22Rv1 (cell line): Measurements from ENCODE around the gene GABRB1.

ENCODE experiments used
- ZFX ChIP-seq: fragments of 450-650 bp; IDR thresholded peaks from 2 replicates; pipeline ENCODE4 v1.6.1; 2017; ENCODE audit warnings: antibody characterized with exemption, borderline replicate concordance
- TF ChIP-seq, protein P1 (sequence below): fragments of 450-650 bp; IDR thresholded peaks from 2 replicates; pipeline ENCODE4 v1.5.1; 2017; ENCODE audit warnings: mild to moderate bottlenecking

DNA sequence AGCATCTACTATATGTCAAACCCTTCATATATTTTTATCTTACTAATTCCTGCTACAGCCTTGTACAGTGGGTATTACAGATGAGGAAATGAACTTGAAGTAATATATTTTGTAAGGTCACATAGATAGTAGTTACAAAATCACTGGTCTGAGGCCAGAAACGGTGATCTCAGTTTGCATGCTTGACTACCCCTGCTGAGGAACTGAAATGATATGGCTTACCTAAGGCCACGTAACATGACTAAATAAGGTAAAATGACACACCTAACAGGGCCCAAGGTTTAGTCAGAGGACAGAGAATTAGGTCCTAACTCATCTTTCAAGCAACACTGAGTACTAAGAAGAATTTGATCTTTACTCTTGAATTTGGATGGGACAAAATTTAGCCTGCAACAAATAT lies 433.6 kb downstream of the GABRB1 start:
- no peak for TF ChIP-seq ZFX
- TF ChIP-seq, protein P1, sequence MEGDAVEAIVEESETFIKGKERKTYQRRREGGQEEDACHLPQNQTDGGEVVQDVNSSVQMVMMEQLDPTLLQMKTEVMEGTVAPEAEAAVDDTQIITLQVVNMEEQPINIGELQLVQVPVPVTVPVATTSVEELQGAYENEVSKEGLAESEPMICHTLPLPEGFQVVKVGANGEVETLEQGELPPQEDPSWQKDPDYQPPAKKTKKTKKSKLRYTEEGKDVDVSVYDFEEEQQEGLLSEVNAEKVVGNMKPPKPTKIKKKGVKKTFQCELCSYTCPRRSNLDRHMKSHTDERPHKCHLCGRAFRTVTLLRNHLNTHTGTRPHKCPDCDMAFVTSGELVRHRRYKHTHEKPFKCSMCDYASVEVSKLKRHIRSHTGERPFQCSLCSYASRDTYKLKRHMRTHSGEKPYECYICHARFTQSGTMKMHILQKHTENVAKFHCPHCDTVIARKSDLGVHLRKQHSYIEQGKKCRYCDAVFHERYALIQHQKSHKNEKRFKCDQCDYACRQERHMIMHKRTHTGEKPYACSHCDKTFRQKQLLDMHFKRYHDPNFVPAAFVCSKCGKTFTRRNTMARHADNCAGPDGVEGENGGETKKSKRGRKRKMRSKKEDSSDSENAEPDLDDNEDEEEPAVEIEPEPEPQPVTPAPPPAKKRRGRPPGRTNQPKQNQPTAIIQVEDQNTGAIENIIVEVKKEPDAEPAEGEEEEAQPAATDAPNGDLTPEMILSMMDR = no peak
